ENCODE data around the gene WFS1. TPM values are rescaled to one million over a fixed set of nuclear protein-coding genes. Genes with fewer than 3 reads are reported as not detected.

Gene WFS1
- polyA plus RNA-seq, 1 donor: 22.9 TPM

DNA sequence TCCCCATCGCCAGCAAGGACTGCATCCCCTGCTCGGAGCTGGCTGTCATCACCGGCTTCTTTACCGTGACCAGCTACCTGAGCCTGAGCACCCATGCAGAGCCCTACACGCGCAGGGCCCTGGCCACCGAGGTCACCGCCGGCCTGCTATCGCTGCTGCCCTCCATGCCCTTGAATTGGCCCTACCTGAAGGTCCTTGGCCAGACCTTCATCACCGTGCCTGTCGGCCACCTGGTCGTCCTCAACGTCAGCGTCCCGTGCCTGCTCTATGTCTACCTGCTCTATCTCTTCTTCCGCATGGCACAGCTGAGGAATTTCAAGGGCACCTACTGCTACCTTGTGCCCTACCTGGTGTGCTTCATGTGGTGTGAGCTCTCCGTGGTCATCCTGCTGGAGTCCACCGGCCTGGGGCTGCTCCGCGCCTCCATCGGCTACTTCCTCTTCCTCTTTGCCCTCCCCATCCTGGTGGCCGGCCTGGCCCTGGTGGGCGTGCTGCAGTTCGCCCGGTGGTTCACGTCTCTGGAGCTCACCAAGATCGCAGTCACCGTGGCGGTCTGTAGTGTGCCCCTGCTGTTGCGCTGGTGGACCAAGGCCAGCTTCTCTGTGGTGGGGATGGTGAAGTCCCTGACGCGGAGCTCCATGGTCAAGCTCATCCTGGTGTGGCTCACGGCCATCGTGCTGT, 31.5 kb downstream of the WFS1 start:
- no peak for DNase-seq

DNA sequence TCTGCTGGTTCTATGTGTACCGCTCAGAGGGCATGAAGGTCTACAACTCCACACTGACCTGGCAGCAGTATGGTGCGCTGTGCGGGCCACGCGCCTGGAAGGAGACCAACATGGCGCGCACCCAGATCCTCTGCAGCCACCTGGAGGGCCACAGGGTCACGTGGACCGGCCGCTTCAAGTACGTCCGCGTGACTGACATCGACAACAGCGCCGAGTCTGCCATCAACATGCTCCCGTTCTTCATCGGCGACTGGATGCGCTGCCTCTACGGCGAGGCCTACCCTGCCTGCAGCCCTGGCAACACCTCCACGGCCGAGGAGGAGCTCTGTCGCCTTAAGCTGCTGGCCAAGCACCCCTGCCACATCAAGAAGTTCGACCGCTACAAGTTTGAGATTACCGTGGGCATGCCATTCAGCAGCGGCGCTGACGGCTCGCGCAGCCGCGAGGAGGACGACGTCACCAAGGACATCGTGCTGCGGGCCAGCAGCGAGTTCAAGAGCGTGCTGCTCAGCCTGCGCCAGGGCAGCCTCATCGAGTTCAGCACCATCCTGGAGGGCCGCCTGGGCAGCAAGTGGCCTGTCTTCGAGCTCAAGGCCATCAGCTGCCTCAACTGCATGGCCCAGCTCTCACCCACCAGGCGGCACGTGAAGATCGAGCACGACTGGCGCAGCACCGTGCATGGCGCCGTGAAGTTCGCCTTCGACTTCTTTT, 32.2 kb downstream of the WFS1 start:
- DNase-seq: no peak

DNA sequence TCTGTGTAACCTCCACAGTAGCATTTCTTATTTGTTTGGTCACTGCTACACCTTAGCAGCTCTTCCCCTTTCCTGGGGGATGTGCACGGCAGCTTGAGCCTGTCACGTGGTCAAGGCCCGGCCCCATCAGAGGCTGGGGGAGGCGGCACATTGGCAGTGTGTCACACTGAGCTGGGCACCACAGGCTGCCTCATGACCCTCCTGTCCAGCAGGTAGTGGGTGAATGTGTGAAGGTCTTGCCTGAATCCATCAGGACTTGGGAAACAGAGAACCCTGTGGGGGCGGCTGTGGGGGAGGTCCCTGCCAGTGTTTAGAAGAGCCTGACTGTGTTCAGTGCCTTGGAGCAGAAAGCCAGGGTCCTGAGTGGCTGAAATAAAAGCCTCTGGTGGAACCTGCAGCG, 33.2 kb downstream of the WFS1 start:
- no peak for DNase-seq

DNA sequence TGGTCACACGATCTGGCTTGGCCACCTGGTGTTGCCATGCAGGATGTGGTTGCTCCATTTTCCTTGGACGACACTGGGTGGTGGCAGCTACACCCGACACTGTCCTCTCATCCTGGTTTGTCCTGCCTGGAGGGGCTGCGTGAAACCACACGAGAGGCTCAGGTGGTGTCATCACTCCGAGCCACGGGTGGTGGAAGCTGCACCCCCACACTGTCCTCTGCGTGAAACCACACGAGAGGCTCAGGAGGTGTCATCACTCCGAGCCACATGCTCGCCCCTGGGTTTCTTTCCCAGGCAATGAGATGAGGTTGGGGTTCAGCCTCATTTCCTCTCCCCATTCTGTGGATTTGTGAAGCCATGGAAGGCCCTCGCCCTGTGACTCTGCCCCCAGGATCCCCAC, 34.3 kb downstream of the WFS1 start:
- no peak for DNase-seq

DNA sequence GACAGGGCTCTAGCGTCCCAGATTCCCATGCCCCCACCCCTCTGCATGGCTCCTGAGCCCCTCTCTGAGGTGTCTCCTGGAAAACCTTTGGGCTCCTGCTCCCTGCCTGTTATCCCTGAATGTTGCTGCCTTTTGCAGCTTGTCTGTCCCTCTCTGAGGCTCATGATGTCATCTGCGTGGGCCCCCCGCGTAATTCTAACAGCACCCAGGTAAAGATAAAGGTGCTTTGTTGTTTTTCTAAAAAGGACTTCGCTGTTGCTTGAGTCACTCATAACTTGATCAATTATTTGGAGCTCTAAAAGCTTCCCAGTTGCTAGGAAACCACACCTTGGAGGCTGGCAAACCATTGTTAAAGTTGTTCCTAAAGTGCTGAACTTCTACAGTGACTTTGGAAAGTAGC, 36.6 kb downstream of the WFS1 start:
- no peak for DNase-seq

DNA sequence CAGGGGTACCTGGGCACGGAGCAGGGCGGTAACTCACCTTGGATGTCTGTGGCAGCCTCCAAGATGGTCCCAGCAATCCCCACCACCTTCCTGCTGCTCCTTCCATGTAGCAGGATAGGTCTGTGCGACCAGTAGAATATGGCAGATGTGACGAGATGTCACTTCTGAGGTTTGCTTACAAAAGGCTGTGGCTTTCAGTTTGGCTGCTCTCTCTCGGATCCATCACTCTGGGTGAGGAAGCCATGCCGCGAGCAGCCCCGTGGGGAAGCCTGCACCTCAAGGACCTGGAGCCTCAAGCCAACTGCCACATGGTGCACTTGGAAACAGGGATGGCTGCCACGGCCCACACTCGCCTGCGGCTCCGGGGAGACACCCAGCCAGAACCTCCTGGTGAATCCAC, 37.6 kb downstream of the WFS1 start:
- no peak for DNase-seq

DNA sequence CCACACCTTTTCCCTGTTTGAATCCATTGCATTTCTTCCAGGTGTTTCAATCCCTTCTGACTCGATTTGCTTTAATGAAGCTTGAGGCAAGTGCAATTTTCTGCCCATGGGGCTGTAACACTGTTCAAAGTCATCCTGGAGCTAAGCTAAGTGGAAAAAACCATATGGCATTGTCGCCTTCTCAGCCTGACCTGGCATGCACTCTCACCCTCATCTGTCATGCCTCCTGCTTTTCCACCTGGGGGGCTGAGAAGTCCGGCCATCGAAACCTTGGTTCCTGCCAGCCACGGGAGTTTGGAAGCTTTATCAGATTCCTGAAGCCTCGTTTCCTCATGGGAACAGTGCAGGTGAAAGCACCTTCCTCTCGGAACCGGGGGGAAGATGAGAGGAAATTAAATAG, 38.2 kb downstream of the WFS1 start:
- no peak for DNase-seq

DNA sequence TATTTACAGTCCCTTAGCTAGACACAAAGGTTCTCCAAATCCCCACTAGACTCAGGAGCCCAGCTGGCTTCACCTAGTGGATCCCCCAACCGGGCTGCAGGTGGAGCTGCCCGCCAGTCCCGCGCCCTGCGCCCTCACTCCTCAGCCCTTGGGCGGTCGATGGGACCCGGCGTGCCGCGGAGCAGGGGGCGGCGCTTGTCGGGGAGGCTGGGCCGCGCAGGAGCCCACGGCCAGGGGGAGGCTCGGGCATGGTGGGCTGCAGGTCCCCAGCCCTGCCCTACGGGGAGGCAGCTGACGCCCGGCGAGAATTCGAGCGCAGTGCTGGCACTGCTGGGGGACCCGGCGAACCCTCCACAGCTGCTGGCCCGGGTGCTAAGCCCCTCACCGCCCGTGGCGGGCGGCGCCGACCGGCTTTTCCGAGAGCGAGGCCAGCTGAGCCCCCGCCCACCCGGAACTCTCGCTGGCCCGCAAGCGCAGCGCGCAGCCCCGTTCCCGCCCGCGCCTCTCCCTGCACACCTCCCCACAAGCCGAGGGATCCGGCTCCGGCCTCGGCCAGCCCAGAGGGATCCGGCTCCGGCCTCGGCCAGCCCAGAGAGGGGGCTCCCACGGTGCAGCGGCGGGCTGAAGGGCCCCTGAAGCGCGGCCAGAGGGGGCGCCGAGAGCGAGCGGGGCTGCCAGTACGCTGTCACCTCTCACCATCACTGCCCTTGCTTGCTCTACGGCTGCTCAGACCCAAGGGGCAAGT, 39.4 kb downstream of the WFS1 start:
- peak; percentile 45 for DNase-seq

DNA sequence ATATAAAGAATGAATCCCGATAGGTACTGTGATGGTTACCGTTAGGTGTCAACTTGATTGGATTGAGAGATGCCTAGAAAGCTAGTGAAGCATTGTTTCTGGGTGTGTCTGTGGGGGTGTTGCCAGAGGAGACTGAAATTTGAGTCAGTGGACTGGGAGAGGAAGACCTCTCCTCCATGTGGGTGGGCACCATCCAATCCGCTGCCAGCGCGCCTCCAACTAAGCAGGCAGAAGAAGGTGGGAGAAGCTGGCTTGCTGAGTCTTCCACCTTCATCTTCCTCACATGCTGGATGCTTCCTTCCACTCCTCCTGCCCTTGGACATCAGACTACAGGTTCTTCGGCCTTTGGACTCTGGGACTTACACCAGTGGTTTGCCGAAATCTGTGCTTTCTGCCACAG, 40.1 kb downstream of the WFS1 start:
- no peak for DNase-seq

DNA sequence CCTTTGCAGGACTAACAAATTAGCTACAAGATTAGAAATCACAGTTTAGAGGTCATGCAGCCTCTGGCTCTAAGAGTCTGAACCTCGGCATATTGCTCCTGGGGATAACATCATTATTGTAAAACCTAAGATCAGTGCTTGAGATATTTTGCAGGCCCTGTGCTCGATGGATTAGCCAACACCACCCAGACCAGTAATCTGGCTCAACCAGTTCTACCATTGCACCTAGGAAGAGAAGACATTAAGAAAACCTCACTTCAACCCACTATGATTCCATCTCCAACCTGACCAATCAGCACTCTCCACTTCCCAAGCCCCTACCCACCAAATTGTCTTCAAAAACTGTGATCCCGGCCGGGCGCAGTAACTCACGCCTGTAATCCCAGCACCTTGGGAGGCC, 43.6 kb downstream of the WFS1 start:
- no peak for DNase-seq

DNA sequence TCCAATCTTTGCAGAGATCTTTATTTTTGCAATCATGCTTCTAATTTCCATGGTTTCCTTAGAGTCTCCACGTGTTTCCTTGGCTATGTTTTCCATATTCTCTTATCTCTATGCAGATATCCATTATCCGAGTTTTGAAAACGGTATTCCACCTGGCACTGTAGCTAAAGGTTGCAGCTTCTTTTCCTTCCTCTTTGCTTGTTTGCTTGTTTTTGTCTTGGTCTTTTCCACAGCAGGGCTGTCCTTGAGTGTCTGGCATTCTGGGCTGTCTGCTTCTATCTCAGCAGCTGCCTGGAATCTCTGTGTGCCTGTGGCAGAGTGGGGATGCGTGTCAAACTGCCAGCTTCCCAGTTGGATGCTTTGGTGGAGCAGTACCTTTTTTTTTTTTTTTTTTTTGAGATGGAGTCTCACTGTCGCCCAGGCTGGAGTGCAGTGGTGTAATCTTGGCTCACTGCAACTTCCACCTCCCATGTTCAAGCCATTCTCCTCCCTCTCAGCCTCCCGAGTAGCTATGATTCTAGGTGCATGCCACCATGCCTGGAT, 46.9 kb downstream of the WFS1 start:
- DNase-seq: no peak

DNA sequence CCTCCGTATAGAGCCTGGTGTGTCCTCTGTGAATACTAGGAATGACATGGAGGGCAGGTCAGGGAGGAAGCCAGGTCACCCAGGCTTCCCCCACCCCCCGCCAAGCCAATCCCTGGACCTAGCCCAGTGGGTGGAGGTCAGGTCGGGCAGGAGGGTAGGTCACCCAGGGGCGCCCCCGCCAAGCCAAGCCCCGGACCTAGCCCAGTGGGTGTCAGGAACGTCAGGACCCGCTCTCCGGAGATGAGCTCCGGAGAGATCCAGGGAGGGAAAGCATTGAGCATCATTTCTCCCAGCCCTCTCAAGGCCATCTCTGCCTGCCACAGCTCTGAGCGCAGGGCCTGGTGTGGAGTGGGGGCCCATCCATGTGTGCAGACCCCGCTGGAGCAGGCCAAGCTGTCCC, 48.6 kb downstream of the WFS1 start:
- no peak for DNase-seq

DNA sequence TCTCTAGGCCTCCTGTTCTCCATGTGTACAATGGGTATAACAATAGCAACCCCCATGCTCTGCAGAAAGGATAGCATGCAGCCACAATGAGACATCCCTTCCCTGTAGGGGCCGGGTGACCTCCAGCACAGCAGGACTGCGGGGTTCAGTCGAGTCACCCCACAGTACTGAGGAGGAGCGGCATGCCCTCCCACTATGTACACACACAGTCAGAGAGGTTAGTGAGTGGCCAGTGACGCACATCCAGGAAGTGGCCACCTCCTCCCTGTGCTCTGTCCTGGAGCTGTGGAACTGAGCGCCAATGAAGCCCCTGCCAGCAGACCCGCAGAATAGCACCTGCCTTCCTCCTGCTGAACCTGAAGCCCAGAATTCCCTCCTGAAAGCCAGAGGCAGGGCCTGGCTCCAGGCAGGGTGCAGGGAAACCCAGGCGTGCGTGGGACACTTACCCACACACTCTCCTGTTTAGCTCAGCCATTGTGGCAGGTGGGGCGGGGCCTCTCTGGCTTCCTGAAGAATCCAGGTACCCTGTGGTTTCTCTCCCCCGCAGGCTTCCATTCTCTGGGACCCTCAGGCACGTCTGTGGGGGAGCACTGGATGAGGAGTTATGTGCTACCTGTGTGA, 50.0 kb downstream of the WFS1 start:
- DNase-seq: no peak

DNA sequence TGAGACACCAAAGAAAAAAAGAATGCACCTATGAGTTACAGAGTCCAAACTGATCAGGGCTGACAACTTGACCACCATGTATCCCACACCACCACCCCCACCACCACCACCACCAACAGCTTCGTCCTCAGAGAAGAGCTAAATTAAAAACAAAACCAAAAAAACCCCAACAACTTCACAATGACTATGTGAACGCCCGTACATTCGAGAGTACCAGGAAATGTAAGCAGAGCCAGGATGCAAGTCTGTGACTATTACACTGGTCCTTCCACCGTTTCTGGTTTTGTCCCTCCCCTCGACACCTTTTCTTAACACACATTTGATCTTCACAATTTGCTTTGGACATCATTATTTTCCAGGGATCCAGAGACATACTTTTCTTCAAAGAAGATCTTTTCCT, 51.0 kb downstream of the WFS1 start:
- no peak for DNase-seq

DNA sequence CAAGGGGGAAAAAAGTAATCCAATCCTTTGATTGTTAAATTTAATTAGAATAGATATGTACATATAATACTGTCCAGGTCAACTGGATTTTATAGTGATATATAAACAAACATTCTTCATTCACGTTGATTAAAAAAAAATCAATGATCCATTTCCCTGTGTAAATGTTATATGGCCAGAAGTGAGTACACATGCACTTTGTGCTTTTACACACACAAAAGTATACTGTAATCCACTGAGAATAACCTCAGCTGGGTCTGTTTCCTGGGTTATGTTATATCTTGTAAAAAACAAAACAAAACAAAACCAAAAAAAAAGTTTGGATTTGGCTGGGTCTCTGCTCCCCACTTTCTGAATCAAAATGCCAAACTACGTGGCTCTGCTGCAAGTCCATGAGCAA, 51.7 kb downstream of the WFS1 start:
- DNase-seq: no peak

DNA sequence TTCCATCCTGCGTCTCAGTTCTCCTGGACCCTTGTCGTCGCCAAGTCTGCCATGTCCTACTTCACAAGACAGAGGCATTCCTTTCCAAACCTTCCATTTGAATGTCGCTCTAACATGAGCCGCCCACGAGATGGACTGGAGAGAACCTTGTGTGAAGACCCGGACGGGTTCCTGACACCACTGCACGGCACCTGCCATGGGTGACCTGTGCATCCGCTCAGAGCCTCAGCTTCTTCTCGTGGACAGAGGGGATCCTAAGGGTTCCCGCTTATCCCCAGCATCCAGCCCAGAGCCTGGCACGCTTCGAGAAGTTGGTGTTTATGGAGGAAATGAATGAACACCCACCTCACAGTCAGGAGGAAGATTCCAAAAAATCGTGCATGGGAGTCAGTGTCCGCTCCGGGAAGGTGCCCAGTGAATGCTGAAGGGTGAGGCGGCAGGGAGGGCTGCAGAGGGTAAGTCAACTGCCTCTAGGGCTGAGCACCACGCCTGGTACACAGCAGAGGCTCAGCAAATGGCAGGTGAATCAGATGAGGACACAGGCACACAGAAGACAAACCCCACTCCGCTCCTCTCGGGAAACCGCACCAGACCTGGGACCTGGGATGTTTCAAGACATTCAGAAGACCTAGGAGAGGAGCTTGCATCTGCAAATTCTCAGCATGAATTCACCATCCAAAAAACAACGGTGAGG, 52.6 kb downstream of the WFS1 start:
- no peak for DNase-seq

DNA sequence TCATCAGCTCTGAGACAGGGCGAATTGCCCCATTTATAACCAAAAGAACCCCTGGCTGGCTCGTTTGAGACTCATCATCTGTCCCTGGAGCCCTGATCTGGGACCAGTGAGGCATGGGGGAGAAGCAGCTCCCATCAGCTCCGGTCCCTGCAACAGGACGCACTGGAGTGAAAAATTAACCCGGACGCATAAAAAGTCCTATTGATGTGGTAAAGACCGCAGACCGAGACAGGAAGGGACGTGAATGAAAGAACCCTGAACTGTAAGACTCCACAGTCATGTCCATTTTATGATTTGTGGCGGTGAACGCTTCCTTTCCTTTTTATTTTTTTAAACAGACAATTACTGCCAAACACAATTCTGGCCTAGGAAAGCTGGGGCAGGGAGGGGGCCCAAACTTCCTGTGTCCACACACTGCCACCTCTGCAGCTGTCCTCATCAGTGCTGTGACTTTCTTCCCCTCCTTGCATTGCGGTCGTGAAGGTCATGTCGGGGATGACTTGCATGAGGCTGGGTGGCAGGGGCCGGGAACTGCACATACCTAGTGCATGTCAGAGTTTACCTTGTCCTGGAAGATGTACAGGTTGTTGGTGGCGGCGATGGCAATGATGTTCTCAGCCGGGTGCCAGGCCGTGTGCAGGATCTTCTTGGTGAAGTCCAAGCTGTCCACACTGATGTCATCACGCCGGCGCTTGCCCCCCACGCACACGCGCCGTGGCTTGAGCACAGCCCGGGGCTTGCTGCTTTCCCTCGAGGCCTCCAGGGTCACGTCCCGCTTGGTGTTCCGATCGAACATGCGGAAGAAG, 53.3 kb downstream of the WFS1 start:
- DNase-seq: no peak

DNA sequence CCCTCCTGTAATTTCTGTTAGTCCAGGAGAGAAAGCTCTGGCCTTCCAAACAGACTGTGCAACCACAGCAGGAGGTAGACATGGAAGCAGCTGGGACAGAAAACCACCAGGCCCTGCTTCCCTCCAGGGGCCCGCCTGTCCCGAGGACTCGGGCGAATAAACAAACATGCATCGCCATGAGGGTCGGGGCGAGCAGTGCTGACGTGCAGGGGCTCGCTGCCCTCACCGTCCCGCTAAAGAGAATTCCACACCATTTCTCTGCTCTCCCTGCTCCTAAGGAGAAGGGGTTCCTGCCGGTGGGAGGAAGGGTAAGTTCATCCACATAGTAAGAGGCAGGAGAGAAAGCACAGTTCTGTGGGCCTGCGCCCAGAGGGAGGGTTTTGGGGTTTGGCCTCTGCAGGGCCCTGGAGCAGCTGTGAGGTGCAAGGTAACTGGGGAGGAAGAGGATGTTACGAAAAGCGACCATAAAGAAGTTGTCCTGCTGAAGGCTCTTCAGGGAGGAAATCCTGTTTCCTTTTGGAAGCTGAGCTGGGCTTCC, 54.9 kb downstream of the WFS1 start:
- DNase-seq: no peak

DNA sequence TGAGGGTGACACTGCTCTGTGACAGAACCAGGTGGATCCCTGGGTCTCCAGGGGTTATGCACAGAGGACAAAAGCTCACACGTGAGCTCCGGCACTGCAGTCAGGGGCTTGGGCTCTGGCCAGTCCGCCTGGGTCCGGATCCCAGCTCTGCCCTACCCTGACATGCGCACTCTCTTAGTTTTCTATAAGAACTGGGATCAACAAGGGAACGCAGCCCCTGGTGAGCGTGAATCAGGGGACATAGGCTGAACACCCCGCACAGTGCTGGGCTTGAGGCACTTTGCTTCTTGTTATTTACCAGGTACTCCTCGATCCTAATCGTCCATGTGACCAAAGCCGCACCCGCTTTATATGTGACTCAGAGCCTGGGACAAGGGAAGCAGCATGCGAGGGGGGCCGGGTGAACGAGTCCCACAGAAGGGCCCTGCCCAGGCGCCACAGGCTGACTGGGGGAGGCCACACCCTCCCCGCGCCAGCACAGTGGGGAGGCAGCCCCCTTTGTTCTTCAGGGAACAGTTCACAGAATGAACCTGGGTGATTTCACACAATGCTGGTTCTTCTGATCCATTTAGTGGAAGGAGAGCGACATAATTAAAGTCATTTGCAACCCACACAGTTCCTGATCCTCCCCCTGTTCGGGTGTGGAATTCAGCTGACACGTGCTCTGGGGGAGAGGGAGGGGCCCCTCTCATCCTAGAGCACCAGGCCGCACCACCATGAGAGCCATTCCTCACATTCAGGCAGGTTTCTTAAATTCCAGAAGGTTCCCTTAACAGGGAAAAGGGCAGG, 55.5 kb downstream of the WFS1 start:
- no peak for DNase-seq

DNA sequence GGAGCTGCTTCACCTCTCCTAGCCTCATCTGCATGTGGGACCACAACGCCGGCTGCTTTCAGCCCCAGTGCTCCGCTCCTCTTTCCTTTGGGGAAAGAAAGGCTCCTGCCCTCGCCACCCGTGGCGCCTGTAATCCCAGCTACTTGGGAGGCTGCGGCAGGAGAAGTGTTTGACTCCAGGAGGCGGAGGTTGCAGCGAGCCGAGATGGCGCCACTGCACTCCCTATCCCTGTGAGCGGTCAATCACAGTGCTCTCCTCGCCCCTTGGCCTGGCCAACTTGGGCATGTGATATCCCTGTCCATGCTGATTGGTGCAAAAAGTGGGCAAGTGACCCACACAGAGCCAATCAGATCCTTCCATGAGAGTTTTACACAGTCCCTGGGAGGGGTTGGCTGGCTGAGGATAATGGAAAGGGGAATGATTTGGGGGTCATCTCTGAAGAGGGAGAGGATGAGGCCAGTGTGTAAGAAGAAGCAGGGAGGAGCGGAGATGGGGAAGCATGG, 56.2 kb downstream of the WFS1 start:
- DNase-seq: no peak
